NCI-H526 (cell line): ENCODE data around the gene ERC1.

Experiments used
- DNase-seq, 2 experiments: peaks; one replicate each; lab custom pipeline; 2025; lab: John Stamatoyannopoulos, UW

Gene ERC1

GRCh38 chr12:1030779-1031178 lies 39.8 kb downstream of the ERC1 start:
- no peak for DNase-seq

DNA sequence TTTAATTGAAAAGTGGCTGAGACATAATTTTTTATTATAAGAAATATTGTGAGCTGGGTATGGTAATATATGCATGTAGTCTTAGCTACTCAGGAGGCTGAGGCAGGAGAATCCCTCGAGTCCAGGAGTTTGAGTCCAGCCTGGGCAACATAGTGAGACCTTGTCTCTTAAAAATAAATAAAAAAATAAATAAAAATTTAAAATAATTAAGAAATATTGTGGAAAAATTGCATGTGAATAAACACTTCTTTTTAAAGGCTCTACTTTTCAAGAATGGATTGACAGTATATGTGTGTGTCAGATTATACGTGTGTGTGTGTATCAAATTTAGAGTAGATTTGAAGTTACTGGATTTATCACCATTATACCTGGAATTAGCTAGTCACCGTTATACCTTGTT lies 43.2 kb downstream of the ERC1 start:
- no peak for DNase-seq

- DNase-seq = no peak
These were observed 43.9 kb downstream of the ERC1 start for GRCh38 chr12:1034751-1035457.

DNA sequence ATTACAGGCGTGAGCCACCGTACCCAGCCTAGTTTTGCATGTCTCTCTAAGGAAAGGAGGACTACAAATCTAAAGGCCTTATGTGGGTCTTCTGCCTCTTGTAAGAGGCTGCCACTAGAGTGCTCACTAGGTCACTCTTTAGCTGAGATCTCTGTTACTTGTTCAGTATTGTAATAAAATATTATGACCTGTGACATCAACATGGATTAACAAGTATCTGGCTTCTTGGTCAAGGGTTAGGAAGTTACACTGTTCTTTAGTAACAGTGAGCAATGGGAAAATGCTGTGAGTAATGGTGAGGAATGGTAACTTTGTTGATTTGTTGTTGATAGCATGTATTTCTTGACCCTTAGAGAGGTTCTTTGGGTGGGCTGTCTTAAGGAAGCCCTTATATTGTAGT lies 50.5 kb downstream of the ERC1 start:
- DNase-seq = no peak

GRCh38 chr12:1044199-1044598 lies 53.2 kb downstream of the ERC1 start:
- DNase-seq = no peak

GRCh38 chr12:1044696-1045095 lies 53.7 kb downstream of the ERC1 start:
- no peak for DNase-seq

- DNase-seq = no peak
These were observed 55.7 kb downstream of the ERC1 start for GRCh38 chr12:1046727-1047126.

DNA sequence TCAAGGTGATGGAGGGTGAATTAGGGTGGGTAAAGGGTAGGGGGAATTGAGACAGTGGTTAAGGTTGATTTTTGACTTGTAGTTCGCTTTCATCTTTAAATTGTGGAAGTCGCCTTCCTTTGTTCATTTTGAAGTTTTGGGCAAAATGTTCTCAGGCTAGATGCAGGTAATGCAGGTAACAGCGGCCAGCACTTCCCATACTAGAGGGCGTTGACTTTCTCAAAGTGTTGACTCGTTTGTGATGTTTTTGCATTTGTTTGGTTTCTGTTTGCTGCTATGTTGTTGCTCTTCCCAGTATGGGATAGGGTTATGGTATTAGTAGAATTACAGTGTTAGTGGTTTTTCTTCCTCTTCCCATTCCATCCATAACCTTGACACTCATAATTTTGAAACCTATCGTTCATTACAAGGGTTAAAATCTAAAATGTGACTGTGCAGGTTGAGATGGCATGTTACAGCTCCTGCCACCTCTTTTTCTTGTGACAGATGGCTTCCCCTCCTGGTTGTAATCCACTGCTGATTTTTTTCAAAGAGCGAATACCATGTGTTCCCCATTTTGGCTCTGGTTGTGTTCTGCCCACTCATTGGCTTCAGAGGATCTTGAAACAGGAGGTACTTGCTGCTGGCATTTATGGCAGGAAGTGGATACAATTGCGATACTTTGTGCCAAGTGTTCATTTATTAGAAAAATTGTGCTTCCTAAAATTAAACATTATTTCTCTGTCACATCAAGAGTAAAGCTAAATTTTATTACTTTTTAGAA lies 57.1 kb downstream of the ERC1 start:
- DNase-seq = no peak

DNA sequence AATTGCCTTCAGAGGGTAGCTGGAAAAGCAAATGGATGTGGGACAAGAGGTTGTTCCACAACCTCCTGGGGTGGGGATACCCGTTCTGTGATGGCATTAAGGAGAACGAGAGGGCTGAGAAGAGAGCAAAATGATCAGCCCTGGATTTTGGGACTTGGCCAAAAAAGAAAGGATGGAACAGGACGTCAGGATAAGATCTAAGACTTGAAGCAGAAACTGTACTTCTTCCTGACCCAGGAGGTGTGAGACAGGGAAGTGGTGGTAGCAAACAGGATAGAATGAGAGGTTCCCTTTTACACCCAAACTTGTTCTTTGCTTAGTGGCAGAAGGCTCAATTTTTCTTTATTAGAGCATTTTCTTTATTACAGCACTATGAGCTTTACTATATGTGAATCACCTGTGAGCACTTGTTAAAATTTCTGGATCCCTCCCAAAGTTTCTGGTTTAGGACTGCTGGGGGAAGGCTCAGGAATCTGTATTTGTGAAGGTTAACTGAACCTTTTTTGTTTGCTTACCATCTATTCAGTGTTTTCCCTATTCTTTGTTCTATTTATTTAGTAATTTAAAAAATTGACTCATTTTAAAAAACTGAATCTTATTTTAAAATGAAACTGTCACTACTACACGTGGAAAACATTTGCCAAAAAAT lies 59.2 kb downstream of the ERC1 start:
- DNase-seq = no peak

- DNase-seq = peak in 1 of 2 experiments; percentile 23
These were observed 60.6 kb downstream of the ERC1 start for GRCh38 chr12:1051672-1052071.

- peak; percentile 38 to 55 for DNase-seq
These were observed 62.7 kb downstream of the ERC1 start for GRCh38 chr12:1053690-1054089.

GRCh38 chr12:1054117-1054870 lies 63.3 kb downstream of the ERC1 start:
- peak; percentile 87 to 89 for DNase-seq

DNA sequence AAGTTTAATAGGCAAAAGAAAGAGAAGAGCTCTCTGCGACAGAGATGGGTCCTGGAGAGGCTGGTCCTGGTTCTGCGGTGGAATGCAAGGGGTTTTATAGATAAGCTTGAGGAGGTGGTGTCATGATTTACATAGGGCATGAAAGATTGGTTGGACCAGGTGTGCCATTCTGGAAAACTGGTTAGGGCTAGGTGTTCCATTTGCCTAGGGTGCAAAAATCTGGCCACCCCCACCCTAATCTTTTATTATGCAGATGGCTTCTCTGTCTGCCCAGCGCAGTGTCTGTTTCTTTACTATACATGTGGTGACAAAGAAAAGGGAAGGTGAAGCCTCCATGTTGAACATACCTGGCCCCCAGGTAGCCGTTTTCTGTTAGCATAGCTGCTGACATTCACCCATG lies 65.4 kb downstream of the ERC1 start:
- peak; percentile 85 to 87 for DNase-seq

DNA sequence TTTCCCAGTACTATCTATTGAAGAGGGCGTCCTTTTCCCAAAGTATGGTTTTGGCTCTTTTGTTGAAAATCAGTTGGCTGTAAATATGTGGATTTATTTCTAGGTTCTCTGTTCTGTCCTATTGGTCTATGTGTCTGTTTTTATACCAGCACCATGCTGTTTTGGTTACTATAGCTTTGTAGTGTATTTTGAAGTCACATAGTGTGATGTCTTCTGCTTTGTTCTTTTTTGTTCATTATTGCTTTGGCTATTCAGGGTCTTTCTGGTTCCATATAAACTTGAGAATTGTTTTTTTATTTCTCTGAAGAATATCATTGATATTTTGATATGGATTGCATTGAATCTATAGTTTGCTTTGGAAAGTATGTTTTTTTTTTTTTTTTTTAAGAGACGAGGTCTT lies 67.4 kb downstream of the ERC1 start:
- DNase-seq = no peak

DNA sequence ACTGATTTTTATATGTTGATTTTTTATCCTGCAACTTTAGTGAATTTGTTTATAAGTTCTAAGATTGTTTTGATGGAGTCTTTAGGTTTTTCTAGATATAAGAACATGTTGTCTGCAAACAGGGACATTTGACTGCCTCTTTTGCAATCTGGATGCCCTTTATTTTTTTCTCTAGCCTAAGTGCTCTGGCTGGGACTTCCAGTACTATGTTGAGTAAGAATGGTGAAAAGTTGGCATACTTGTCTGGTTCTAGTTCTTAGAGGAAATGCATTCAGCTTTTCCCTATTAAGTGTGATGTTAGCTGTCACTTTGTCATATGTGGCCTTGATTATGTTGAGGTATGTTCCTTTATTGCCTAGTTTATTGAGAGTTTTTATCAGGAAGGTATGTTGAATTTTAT lies 68.1 kb downstream of the ERC1 start:
- no peak for DNase-seq

DNA sequence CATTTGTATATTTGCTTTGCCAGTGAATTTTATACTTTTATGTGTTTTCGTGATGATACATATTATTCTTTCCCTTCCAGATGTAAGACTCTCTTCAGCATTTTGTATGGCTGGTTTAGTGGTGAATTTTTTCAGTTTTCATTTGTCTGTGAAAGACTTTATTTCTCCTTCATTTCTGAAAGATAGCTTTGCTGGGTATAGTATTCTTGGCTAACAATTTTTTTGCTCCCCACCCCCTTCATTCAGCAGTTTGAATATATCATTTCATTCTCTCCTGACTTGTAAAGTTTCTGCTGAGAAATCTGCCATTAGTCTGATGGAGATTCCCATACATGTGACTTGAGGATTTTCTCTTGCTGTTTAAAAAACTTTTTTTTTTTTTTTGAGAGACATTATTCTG lies 72.8 kb downstream of the ERC1 start:
- DNase-seq = no peak

GRCh38 chr12:1064317-1064716 lies 73.3 kb downstream of the ERC1 start:
- no peak for DNase-seq

DNA sequence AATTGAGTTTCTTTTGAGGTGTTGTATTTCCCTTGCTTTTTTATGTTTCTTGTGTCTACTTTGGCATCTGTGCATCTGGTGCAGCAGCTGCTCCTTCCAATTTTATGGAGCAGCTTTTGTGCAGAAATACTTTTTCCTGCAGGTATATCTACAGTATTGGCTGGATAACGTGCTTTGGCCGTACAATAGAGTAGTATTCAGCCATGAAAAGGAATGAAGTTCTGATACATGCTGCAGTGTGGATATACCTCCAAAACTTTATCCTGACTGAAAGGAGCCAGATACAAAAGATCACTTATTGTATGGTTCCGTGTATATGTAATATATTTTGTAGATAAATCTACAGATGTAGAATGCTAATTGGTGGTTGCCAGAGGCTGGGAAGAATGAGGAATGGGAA lies 74.6 kb downstream of the ERC1 start:
- DNase-seq = no peak

DNA sequence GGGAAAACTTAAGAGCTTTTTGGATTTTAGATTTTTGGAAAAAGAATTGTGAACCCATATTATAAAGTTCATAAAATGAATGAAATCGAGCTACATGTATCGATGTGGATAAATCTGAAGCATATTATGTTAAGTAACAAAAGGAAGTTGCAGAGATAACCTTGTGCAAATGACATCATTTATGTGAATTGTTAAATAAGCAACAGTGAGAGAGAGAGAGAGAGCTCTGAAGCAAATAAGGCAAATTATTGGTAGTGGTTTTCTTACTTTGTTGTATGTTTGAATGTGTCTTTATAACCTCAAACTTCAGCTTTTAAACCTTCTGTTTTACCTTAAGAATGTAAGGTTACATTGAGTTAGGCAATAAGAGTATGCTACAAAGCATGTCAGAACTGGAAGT lies 78.8 kb downstream of the ERC1 start:
- DNase-seq = no peak

DNA sequence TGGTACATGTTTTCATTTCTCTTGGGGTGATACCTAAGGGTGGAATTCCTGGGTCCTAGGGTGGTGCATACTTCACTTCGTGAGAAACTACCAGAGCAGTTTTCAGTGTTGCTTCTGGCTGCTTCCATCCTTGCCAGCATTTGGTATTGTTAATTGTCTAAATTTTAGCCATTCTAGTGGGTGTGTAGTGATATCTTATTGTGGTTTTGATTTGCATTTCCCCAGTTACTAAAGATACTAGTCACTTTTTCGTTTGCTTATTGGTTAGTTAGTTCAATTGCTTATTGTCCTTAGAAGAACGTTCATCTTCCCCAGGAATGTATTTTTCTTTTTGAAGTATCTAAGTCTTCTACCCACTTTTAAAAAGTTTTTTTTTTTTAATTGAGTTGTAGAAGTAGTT lies 80.2 kb downstream of the ERC1 start:
- DNase-seq = peak; percentile 39 to 58

- no peak for DNase-seq
These were observed 82.6 kb downstream of the ERC1 start for GRCh38 chr12:1073652-1074051.

- no peak for DNase-seq
These were observed 86.2 kb downstream of the ERC1 start for GRCh38 chr12:1077036-1077803.
